GM19395 (cell line): ENCODE measurements around the gene FAM193A.
"Not testable (repeated sequence)": the region's sequence is repeated elsewhere in the genome, so short reads cannot be mapped to it uniquely, and the experiment has no call there.

ENCODE experiments used
- ATAC-seq: cut with Tn5 transposase; IDR thresholded peaks from one replicate; pipeline ENCODE4 v1.9.1; 2021; ENCODE audit warnings: mild to moderate bottlenecking, moderate library complexity; ENCODE audit not compliant: unreplicated experiment

The FAM193A gene

GRCh38 chr4:2767046-2767704 lies 230.7 kb downstream of the FAM193A start:
- ATAC-seq, result no peak

GRCh38 chr4:2767705-2768074 lies 231.2 kb downstream of the FAM193A start:
- no peak for ATAC-seq

- no peak for ATAC-seq
Observed at GRCh38 chr4:2768124-2768523, 231.7 kb downstream of the FAM193A start.

GRCh38 chr4:2768921-2769336 lies 232.5 kb downstream of the FAM193A start:
- no peak for ATAC-seq

GRCh38 chr4:2771264-2771663 lies 234.8 kb downstream of the FAM193A start:
- ATAC-seq, result no peak

- ATAC-seq, result not testable (repeated sequence)
Observed at GRCh38 chr4:2780643-2781042, 244.2 kb downstream of the FAM193A start.

- no peak for ATAC-seq
Observed at GRCh38 chr4:2781911-2782310, 245.5 kb downstream of the FAM193A start.
